OCI-LY3 (cell line): Measurements from ENCODE around the gene DZIP1L.

Source experiments
- H2AFZ ChIP-seq: fragments of 200-600, 300-600 bp; shearing (Covaris generic); 2 replicates; pipeline ENCODE4 v1.6.0; 2014; ENCODE audit warnings: antibody characterized with exemption, low read depth, low read length
- H3K27ac ChIP-seq: fragments of 200-600, 300-600 bp; sonication (generic); 2 replicates; pipeline ENCODE4 v1.5.1; 2014; ENCODE audit warnings: mild to moderate bottlenecking, low read length, moderate library complexity, mixed read lengths
- H3K27me3 ChIP-seq: fragments of 200-600, 300-600 bp; sonication (generic); 2 replicates; pipeline ENCODE4 v1.6.1; 2014; ENCODE audit warnings: low read depth, low read length, mixed read lengths
- H3K36me3 ChIP-seq: fragments of 200-600, 300-600 bp; sonication (generic); replicated peaks from 2 replicates; pipeline ENCODE3; 2014; ENCODE audit warnings: low read depth, low read length, mixed read lengths
- H3K4me1 ChIP-seq: fragments of 300-600, 200-600 bp; sonication (generic); 2 replicates; pipeline ENCODE4 v1.6.1; 2014; ENCODE audit warnings: low read length, mixed read lengths
- H3K4me2 ChIP-seq: fragments of 200-600, 300-600 bp; sonication (generic); 2 replicates; pipeline ENCODE4 v1.6.1; 2014; ENCODE audit warnings: low read length, mixed read lengths
- H3K4me3 ChIP-seq: fragments of 300-600, 200-600 bp; sonication (generic); 2 replicates; pipeline ENCODE4 v1.5.1; 2014; ENCODE audit warnings: antibody characterized with exemption, mild to moderate bottlenecking, low read length, moderate library complexity
- H3K79me2 ChIP-seq: fragments of 300-600, 200-600 bp; shearing (Covaris generic); 2 replicates; pipeline ENCODE4 v1.6.1; 2014; ENCODE audit warnings: mild to moderate bottlenecking, low read length, mixed read lengths
- H3K9ac ChIP-seq: fragments of 300-600, 200-600 bp; shearing (Covaris generic); 2 replicates; pipeline ENCODE4 v1.6.0; 2014; ENCODE audit warnings: mild to moderate bottlenecking, low read length, moderate library complexity
- H3K9me3 ChIP-seq: fragments of 200-600, 300-600 bp; shearing (Covaris generic); 2 replicates; pipeline ENCODE4 v1.6.1; 2014; ENCODE audit warnings: low read length, mixed read lengths; ENCODE audit not compliant: insufficient read depth
- H4K20me1 ChIP-seq: fragments of 200-600, 300-600 bp; sonication (generic); 2 replicates; pipeline ENCODE4 v1.6.1; 2016; ENCODE audit warnings: low read length, mixed read lengths; ENCODE audit not compliant: insufficient read depth
- EZH2phosphoT487 ChIP-seq: fragments of 200-600 bp; shearing (Covaris generic); IDR thresholded peaks from 2 replicates; pipeline ENCODE4 v1.6.1; 2018; ENCODE audit warnings: antibody characterized with exemption, mixed run types, low read depth
- TF ChIP-seq, protein P1 (sequence below): fragments of 200-600, 300-600 bp; sonication (generic); IDR thresholded peaks from 2 replicates; pipeline ENCODE4 v1.5.1; 2014; ENCODE audit warnings: antibody characterized with exemption, low read length, low read depth

The DZIP1L gene

GRCh38 chr3:138079901-138080300 lies 35.5 kb downstream of the DZIP1L start:
- H3K36me3 ChIP-seq: no peaks in the 10 kb centered on the region

GRCh38 chr3:138078901-138079344 lies 36.5 kb downstream of the DZIP1L start:
- H3K4me1 ChIP-seq: peaks cover 14% of the 10 kb centered on the region
- H3K27ac ChIP-seq: no peak overlapping the region
- H3K4me2 ChIP-seq: no peak overlapping the region

More at GRCh38 chr3:138079901-138080300, 35.5 kb downstream of the DZIP1L start:
- no peak overlapping the region for H2AFZ ChIP-seq
- H3K9me3 ChIP-seq: no peaks in the 10 kb centered on the region
- no peaks in the 10 kb centered on the region for H4K20me1 ChIP-seq
- H3K4me2 ChIP-seq: no peak overlapping the region
- peaks cover 14% of the 10 kb centered on the region for H3K4me1 ChIP-seq
- H3K27me3 ChIP-seq: peaks cover 27% of the 10 kb centered on the region
- no peak overlapping the region for H3K27ac ChIP-seq
- no peaks in the 10 kb centered on the region for H3K79me2 ChIP-seq
- TF ChIP-seq EZH2phosphoT487: no peak
- TF ChIP-seq, protein P1, sequence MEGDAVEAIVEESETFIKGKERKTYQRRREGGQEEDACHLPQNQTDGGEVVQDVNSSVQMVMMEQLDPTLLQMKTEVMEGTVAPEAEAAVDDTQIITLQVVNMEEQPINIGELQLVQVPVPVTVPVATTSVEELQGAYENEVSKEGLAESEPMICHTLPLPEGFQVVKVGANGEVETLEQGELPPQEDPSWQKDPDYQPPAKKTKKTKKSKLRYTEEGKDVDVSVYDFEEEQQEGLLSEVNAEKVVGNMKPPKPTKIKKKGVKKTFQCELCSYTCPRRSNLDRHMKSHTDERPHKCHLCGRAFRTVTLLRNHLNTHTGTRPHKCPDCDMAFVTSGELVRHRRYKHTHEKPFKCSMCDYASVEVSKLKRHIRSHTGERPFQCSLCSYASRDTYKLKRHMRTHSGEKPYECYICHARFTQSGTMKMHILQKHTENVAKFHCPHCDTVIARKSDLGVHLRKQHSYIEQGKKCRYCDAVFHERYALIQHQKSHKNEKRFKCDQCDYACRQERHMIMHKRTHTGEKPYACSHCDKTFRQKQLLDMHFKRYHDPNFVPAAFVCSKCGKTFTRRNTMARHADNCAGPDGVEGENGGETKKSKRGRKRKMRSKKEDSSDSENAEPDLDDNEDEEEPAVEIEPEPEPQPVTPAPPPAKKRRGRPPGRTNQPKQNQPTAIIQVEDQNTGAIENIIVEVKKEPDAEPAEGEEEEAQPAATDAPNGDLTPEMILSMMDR: no peak
- H3K9ac ChIP-seq: no peak overlapping the region
- H3K4me3 ChIP-seq: no peak overlapping the region

DNA sequence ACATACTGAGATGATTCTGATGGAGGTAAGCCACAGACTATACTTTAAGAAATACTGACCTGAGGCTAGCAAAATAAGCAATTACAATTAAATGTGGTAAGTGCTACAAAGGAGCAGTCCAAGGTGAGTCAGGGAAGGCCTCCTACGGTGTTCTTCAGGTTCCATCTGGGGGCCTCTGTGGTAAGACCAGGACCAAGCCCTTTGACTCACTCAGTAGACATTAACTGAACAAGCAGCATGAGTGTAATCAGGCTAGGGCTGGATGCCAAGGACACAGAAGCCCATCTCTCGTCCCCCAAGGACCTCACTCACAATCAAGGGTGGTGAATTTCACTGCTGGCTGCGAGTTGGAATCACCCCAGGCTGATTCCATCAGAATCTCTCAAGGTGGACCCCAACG lies 37.3 kb downstream of the DZIP1L start:
- Histone ChIP-seq H3K79me2 (no peaks in the 10 kb centered on the region), H3K36me3 (no peaks in the 10 kb centered on the region), H3K9ac (no peak overlapping the region), H3K4me1 (peaks cover 11% of the 10 kb centered on the region), H3K4me3 (no peak overlapping the region), H3K9me3 (no peaks in the 10 kb centered on the region), H3K27ac (no peak overlapping the region), H4K20me1 (no peaks in the 10 kb centered on the region), H2AFZ (no peak overlapping the region), H3K4me2 (no peak overlapping the region), H3K27me3 (peaks cover 38% of the 10 kb centered on the region)
- TF ChIP-seq, protein P1: no peak
- TF ChIP-seq EZH2phosphoT487: no peak

More at GRCh38 chr3:138078901-138079344, 36.5 kb downstream of the DZIP1L start:
- no peaks in the 10 kb centered on the region for H4K20me1 ChIP-seq
- no peaks in the 10 kb centered on the region for H3K36me3 ChIP-seq
- H3K4me3 ChIP-seq: no peak overlapping the region
- H3K9me3 ChIP-seq: no peaks in the 10 kb centered on the region
- no peak for TF ChIP-seq EZH2phosphoT487
- TF ChIP-seq, protein P1: no peak
- no peaks in the 10 kb centered on the region for H3K79me2 ChIP-seq
- peaks cover 30% of the 10 kb centered on the region for H3K27me3 ChIP-seq
- no peak overlapping the region for H2AFZ ChIP-seq
- H3K9ac ChIP-seq: no peak overlapping the region

- H3K27ac ChIP-seq: no peak overlapping the region
- no peak overlapping the region for H3K4me3 ChIP-seq
- H4K20me1 ChIP-seq: no peaks in the 10 kb centered on the region
- H3K9me3 ChIP-seq: no peaks in the 10 kb centered on the region
- TF ChIP-seq EZH2phosphoT487: no peak
- TF ChIP-seq, protein P1: no peak
- no peaks in the 10 kb centered on the region for H3K79me2 ChIP-seq
- no peaks in the 10 kb centered on the region for H3K4me1 ChIP-seq
- no peak overlapping the region for H3K4me2 ChIP-seq
- no peaks in the 10 kb centered on the region for H3K36me3 ChIP-seq
- no peak overlapping the region for H2AFZ ChIP-seq
- no peak overlapping the region for H3K9ac ChIP-seq
- peaks cover 33% of the 10 kb centered on the region for H3K27me3 ChIP-seq
Measured at GRCh38 chr3:138072796-138073195, 42.6 kb downstream of the DZIP1L start.
